SK-N-DZ (cell line): ENCODE results near the gene FTO.
A peak's percentile ranks its signal among the peaks of the same experiment; 100 is the strongest.

ENCODE experiments used
- DNase-seq: peaks from one replicate; pipeline ENCODE4 v3.0.0-alpha.2; 2015; ENCODE audit warnings: low spot score

FTO gene

DNA sequence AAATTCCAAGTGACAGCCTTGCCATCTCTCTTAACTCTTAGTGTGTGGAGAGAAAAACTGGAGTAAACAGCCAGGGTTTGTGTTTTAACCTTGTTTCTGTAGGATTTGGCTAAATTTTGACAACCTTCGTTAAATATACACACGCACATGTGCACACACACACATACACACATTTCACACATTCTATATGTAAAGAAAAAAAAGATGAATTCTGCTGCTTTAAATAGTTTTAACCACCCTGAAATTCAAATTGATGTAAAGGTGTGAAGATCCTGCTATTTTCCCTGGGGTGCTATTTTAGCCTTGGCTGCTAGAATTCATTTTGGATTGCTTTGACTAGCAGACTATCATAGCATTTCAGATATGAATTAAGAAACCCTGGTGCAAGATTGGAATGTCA is 191.9 kb downstream of the FTO start:
- DNase-seq, result no peak

DNA sequence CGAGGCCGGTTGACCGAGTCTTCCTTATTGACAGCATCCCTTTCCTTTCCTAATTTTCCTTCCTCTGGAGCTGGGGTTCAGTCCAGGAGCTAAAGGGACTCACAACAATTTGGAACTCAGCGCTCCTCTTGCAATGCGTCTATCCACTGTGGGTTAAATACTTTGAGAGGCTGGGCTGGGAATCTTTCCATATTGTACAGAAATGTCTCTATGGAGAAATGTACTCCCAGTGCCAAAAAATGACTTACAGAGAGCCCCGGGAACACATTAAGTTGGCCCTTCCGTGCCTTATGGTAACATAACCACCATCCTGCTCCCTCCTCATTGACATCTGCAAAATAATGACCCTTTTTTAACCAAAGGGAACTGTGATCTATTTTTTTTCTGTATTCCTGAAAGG is 192.8 kb downstream of the FTO start:
- no peak for DNase-seq

DNA sequence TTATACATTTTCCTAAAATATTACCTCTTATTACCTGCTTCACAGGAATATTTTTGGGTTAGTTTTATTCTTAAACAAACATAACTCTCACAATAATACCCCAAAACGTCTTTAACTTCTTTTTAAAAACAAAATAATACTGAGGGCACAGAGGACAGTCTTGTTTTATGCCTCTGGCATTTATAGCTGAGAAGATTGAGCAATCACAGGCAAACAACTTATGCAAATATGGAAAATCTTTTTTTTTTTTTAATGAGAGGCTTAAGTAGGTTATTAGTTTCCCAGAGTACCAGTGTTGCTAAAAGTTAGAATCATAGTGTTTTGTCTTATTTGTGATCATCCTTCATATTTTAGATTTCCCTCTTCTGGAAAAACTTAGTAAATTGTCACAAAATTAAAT is 195.0 kb downstream of the FTO start:
- no peak for DNase-seq

- DNase-seq, result no peak
Observed at GRCh38 chr16:53899431-53899830, 195.5 kb downstream of the FTO start.

DNA sequence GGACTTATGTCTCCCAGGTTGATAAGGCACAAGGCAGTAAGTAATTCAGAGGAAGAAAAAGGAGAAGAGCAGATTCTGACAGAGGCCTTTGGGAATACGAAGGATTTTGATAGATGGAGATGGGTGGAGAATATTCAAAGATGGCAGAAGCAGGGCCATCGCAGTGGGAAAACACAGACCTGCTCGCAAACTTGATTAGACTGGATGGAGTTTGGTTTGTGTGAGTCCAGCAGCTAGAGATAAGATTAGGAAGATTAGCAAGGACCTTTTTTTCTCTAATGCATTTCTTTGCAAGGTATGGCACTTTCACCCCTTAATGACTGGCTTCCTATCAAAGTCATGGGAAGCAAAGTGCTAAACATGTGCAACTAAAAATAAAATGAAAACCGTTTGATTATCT is 196.7 kb downstream of the FTO start:
- peak; percentile 91 for DNase-seq

DNA sequence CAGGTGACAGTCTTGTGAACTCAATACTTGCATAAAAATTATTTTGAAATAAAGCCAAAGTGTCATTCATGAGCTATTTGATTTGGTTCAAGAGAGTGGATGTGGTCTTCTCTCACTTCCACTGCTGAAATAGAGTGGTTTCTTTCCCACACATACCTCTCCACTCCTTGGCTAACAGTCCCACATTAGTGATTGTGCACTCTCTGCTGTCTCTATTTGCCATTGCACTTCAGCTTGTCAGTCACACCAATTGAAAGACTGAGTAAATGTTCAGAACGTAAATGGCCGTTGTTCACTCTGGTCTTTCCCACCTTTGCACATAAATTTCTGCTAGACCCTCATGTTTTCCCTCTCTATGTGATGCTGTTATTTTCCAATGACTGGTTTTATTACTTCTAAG is 197.5 kb downstream of the FTO start:
- no peak for DNase-seq

- no peak for DNase-seq
Observed at GRCh38 chr16:53904533-53904932, 200.6 kb downstream of the FTO start.

DNA sequence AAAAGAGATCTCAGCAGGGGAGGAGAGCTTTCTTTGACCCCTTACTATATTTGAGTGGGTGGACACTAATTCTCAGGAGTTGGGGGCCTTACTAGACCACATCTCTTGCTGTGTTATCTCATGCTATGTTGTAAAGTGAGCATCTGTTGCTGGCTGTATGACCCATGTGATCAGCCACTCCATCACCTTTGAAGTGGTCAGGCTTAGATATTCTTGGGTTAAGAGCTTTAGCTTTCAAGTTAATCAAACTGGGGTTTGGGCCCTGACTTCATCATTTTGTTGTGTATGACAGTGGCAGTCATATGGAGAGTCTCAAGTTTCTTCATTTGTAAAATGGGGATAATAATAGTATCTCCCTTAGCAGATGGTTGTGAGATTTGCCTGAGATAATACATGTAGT is 201.1 kb downstream of the FTO start:
- DNase-seq, result no peak

DNA sequence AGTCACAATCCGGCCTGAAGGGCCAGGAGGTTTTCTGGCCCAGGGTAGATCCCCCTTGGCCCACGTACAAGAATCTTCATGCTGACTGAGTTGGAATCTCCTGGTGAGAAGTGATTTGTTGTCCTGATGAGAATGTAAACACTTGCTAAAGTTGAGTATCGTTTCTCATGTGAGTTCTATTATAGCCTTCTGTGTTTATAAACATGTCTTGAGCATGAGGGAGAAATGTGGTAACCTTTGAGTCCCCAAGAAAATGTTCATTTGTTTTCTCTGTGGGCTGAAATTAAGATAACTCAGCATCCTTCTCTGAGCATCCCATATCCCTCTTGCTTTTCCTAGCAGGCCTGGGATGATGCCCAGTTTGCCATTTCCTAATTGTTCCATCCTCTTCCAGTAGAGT is 204.8 kb downstream of the FTO start:
- DNase-seq, result no peak

DNA sequence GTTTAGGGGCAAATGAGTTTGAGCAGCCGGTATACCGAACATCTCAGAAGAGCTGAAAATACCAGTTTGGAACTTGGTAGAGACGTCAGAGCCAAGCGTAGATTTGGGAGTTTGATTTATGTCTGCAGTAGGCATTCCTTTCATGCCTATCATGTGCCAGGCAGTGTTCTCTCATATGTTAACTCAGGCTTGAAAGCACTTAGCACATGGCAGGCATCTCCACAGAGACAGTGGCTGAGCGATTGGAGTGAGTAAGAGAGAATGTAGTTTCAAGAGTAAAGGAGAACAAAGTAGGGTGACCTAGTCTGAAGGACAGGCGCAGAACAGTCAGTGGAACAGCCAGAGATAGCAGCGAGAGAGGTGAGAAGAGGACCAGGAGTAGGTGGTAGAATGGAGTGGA is 207.0 kb downstream of the FTO start:
- no peak for DNase-seq

DNA sequence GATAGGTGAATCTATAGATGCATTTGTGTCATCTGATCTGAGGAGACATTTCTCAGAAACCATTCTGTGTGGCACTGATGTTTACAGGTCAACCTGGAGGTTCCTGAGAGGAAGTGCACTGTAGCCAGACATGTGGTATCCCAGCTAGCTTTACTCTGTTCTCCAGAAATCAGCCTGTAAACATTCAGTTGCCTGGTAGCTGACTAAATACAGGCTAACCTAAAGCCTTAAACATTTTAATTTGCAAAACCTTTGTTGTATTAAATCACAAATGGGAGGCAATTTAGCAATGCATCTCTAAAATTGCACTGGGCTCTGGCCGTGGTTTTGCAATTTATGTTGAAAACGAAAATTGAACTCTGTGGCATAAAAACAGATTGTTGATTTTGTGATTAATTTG is 207.6 kb downstream of the FTO start:
- no peak for DNase-seq

GRCh38 chr16:53912155-53912554 is 208.2 kb downstream of the FTO start:
- no peak for DNase-seq

GRCh38 chr16:53913099-53913870 is 209.3 kb downstream of the FTO start:
- no peak for DNase-seq

- DNase-seq, result no peak
Observed at GRCh38 chr16:53913920-53914319, 210.0 kb downstream of the FTO start.

- DNase-seq, result no peak
Observed at GRCh38 chr16:53914736-53915135, 210.8 kb downstream of the FTO start.

DNA sequence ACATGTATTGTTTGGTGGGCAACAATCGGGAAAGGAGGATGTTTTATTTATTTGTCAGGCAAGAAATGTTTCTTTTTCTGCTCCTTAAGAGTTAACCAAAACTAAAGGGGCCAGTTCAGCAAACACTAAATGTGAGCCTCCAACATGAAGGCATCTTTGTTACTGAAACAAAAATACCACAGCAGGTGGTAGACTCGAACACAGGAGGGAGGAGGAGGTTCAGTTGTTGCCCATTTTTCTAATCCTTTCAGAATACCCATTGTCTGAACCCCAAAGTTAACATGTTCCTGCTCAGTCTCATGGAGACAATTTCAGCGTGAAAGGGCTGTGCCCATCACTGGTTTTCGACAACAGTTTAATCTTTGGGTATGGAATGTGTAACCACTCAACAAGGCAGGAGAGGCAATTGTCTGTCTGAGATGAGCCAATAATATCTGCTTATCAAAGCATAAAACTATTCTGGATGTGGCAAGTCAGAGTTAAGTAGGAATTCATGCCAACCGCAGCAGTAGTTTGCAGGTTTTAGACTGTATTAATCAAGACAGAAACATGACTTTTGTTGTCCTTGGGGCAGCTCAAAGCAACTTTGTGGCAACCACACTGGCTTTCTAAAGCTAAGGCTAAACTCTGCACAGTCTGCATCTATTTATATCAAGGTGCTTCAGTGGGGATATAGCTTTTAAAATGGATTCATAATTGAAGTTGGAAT is 211.7 kb downstream of the FTO start:
- DNase-seq, result no peak

GRCh38 chr16:53920988-53921387 is 217.0 kb downstream of the FTO start:
- no peak for DNase-seq

DNA sequence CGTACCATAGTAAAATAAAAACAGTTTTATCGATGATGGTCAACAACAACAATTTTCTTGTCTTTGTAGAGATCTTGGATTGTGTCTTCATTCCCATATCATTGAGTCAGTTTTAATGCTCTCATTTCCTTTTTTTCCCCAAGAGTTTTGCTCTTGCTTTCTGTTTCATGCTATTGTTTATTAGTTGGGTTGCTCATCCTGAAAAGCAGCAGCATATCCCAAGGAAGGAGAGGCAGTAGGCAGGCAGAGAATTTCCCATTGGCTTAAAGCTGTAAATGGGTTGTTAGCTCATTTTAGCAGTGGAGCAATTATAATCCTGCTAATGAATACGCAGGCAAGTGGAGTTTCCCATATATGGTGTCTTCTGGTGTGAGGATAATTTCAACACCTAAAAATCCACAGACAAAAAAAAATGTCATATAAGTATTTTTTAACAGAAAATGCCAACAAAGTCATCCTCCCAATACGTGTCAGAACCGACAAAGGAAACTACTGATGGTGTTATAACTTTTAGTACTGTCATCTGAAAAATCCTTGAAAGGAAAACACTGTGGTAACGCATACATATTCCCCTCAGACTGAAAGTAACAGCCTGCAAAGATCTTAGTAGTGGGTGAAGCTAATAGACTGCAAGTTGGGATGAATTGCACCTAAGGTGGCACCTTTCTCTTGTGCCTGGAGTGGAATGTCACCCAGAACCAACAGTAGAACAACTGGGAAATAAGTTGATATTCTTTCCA is 218.3 kb downstream of the FTO start:
- no peak for DNase-seq

DNA sequence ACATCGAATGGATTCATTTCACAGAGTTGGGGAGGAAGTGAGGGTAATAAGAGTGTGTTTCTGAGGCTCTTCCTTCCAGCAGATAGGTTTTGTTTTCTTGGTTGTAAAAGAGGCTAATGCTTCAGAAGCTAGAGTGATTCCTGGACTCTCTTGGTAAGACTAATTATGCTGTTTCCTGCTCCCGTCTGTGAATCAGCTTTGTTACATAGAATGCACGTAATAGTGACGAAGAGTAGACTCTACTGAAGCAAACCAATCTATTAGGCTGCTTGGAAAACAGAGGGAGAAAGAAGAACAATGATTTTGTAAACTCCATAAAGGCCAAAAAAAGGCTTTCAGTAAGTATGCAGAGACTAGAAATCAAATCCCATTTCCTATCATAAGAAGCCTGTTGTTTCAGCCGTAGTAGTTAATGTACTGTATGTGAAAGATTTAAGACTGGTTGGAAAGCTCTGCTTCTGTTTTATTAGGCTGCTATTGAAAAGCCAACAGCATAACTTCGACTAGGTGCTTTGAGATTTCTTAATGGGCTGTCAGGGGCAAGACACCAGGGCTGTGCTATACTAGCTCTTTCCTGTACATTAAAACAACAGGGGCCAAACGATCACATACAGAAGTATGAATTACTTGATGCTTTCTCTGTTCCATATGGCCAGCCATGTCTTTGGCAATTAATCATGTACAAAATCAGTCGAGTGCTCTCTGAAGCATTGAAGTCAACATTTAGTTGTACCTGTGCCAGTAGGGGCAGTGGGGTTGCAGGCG is 219.0 kb downstream of the FTO start:
- no peak for DNase-seq

GRCh38 chr16:53924331-53925106 is 220.6 kb downstream of the FTO start:
- DNase-seq, result no peak

- no peak for DNase-seq
Observed at GRCh38 chr16:53925107-53925410, 221.1 kb downstream of the FTO start.
